Fibroblast of skin of right biceps (primary cell): ENCODE results near the gene ZNF646.

Experiments used
- DNase-seq: peaks from one replicate; pipeline ENCODE4 v3.0.0-alpha.2; 2013

Gene ZNF646, protein sequence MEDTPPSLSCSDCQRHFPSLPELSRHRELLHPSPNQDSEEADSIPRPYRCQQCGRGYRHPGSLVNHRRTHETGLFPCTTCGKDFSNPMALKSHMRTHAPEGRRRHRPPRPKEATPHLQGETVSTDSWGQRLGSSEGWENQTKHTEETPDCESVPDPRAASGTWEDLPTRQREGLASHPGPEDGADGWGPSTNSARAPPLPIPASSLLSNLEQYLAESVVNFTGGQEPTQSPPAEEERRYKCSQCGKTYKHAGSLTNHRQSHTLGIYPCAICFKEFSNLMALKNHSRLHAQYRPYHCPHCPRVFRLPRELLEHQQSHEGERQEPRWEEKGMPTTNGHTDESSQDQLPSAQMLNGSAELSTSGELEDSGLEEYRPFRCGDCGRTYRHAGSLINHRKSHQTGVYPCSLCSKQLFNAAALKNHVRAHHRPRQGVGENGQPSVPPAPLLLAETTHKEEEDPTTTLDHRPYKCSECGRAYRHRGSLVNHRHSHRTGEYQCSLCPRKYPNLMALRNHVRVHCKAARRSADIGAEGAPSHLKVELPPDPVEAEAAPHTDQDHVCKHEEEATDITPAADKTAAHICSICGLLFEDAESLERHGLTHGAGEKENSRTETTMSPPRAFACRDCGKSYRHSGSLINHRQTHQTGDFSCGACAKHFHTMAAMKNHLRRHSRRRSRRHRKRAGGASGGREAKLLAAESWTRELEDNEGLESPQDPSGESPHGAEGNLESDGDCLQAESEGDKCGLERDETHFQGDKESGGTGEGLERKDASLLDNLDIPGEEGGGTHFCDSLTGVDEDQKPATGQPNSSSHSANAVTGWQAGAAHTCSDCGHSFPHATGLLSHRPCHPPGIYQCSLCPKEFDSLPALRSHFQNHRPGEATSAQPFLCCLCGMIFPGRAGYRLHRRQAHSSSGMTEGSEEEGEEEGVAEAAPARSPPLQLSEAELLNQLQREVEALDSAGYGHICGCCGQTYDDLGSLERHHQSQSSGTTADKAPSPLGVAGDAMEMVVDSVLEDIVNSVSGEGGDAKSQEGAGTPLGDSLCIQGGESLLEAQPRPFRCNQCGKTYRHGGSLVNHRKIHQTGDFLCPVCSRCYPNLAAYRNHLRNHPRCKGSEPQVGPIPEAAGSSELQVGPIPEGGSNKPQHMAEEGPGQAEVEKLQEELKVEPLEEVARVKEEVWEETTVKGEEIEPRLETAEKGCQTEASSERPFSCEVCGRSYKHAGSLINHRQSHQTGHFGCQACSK (N-terminal part only)

GRCh38 chr16:31073970-31074813 lies at the start of gene ZNF646, which contains the start of gene ZNF668:
Gene ZNF646, plus strand, starts transcription at chr16:31074422. Its CDS starts 1,903 bp downstream, at chr16:31076325.
Gene ZNF668, minus strand, starts transcription at chr16:31074240. Its CDS starts 9,781 bp downstream, at chr16:31064459.
- peak; percentile 99 for DNase-seq

GRCh38 chr16:31025339-31025738 lies 48.9 kb upstream of the ZNF646 start:
- no peak for DNase-seq

GRCh38 chr16:31029272-31029671 lies 45.0 kb upstream of the ZNF646 start:
- DNase-seq, result no peak

GRCh38 chr16:31031276-31031675 lies 42.9 kb upstream of the ZNF646 start:
- no peak for DNase-seq

DNA sequence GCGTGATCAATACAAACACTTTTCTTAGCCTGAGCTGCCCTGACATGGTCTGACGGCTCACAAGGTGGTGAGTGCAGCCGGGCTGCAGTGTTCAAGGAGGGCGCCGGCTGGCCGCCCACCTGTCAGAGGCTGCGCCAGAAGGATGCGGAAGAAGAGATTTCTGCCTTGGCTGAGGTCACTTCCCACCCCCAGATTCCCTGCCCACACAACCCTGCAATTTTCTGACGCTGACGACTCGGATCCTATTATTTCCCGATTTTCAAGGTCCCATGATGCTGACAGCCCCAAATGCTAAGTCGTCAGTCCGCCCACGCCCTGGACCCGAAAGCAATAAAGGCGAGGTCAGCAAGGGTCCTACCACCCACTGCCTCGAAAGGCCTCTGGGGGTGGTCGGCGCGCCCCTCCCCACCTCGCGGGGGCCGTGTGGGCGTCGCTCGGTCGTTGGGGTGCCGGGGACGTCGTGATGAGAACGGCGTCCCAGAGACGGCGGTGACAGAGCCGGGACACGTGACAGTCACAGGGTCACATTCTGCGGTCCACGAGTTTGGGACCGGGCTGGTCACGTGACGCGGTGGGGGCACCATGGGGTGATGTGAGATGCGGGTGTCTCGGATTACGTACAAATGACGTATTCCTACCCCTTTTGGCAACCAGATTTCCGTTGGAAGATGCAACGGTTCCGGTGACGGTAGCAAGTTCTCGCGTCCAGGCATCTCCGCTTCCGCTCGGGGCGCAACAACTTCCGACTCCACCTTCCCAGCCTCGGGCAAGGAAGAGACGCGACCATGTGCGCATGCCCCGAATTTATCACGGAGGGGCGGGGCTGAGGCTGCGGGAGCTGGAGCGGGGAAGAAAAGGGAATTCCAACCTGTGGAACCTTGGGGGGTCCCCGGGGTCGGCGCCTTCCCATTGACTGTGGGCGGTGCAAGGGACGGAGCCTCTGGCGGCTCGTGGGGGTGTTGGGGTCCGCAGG lies 41.2 kb upstream of the ZNF646 start, which contains the start of gene STX4:
Gene STX4 (plus strand): TSS at position 823 of the 973 bp plus-strand sequence. CDS start 248 bp downstream, outside the sequence.
- peak; percentile 97 for DNase-seq

- DNase-seq, result peak; percentile 77
These were observed 40.3 kb upstream of the ZNF646 start for GRCh38 chr16:31033709-31034492.

DNA sequence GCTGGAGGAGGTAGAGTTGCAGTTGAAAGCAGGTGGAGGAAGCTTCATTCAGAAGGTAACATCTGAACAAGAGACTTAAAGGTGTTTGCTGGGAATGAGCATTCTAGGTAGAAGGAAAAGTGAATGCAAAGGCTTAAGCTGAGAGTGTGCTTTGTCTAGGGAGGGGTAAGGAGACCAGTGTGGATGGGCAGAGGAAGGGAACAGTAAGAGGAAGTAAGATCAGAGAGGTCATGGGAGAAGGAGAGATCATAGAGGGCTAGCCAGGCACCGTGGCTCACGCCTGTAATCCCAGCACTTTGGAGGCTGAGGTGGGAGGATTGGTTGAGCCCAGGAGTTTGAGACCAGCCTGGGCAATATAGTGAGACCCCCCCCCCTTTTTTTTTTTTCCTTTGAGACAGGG lies 37.5 kb upstream of the ZNF646 start:
- DNase-seq, result no peak

DNA sequence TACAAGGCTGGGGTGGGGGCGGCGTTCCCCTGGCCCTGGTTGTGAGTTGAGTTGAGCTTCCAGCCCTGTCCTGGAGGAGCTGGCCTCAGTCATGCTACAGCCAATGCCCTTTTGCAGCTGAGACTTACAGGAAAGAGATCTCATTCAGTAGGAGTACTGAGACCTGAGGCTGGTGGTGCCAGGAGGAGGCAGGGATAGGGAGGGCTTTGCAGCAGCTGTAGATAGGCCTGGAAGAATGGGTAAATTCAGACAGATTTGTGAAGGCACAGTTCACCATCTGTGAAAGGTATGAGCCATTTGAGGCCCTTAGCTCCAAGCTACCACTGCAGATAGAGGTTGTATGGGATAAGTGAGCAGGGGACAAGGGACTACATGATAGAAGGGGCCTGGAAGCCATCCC lies 35.2 kb upstream of the ZNF646 start:
- DNase-seq, result no peak

GRCh38 chr16:31042866-31043265 lies 31.4 kb upstream of the ZNF646 start:
- no peak for DNase-seq

- no peak for DNase-seq
These were observed 30.9 kb upstream of the ZNF646 start for GRCh38 chr16:31043352-31043751.

GRCh38 chr16:31043898-31044481 lies 30.2 kb upstream of the ZNF646 start:
- no peak for DNase-seq

- DNase-seq, result no peak
These were observed 23.8 kb upstream of the ZNF646 start for GRCh38 chr16:31050280-31051030.

- DNase-seq, result peak; percentile 93
These were observed 22.1 kb upstream of the ZNF646 start for GRCh38 chr16:31052114-31052513.

DNA sequence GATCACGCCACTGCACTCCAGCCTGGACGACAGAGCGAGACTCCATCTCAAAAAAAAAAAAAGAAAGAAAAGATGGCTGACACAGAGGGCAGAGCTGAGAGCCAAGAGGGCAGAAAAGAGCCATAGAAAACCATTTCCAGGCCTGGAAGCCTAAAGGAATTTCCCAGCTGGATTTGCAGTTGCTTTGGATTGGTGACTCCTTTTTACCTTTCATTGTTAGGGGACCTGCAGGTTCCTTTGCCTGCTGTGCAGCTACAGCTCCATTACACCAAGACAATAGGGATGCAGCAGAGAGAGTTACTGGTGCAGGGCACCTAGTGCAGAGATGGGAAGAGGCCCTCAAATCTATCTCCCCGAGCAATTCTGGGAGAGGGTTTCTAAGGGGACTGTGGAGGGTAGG lies 18.6 kb upstream of the ZNF646 start:
- no peak for DNase-seq

GRCh38 chr16:31061126-31061812 lies 13.0 kb upstream of the ZNF646 start:
- no peak for DNase-seq

DNA sequence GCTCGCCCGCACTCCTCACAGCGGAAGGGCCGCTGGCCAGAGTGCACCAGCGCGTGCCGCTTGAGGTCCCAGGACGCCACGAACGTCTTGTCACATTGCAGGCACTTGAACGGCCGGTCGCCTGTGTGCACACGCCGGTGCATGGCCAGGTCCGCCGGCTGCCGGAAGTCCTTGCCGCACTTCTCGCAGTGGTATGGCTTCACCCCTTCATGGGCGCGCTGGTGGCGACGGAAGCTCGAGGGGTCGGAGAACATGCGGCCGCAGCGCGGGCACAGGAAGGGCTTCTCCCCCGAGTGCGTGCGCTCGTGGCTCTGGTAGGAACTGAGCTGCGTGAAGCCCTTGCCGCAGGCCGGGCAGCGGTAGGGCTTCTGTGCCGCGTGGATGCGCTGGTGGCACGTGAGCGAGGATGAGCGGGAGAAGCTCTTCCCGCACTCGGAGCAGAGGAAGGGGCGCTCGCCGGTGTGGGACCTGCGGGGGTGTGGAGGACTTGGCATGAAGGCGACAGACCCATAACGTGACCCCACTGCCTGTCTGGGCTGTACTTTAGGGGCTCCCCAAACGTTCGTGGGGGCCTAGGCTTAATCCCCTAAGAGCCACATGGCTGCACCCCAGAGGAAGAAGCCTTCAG lies 12.3 kb upstream of the ZNF646 start:
- DNase-seq, result no peak

DNA sequence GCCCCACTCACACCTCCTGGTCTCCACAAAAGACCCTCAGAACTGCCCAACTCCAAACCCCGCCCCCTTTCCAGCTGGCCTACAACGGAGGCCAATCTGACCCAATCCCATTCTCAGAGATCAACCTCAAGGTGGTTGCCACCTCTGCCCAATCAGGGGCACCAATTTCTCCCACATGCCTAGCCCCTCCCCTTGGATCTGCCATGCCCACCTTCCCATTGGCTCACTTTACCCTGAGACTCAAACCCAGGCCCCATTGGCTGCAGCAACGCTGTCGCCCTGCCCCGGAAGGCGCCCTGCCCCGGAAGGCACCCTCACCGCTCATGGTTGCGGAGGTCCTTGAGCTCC lies 10.8 kb upstream of the ZNF646 start:
- DNase-seq, result no peak
